Measurements from ENCODE around the gene PEX3.

PEX3 gene

DNA sequence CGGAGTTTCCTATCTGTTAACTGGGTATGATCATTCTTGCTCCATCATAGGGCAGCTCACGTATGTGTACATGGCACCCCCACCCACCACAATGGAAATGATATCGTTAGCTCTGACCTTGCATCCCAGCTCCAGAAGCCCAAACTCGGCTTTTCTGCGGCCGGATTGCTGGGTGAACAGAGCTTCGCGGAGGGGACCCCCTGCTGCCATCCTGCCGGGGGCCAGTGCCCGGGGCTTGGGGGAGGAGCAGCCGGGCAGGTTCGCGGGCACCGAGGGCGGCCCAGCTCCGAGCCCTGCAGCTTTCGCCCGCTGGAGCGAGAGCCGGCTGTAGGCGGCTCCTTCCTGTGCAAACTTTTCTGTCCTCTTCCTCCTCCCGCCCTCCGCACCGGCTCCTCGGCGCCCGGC, 85.9 kb downstream of the PEX3 start:
- H3K9ac ChIP-seq (ENCODE audit: low read length): no peak overlapping the region
- no peaks in the 10 kb centered on the region for H3K9me3 ChIP-seq (ENCODE audit: low read length)
- 0 out of 2 replicates have a peak, but pooled peaks cover 4% of the 10 kb centered on the region for H3K27me3 ChIP-seq (ENCODE audit: insufficient read depth, low read length)
- H2AFZ ChIP-seq (ENCODE audit: low read length): no peak overlapping the region
- H3K4me3 ChIP-seq (ENCODE audit: low read depth, low read length, poor library complexity, severe bottlenecking): peak overlapping the region; percentile 42
- no peaks in the 10 kb centered on the region for H3K36me3 ChIP-seq (ENCODE audit: insufficient read depth, low read length)
- no peak overlapping the region for H3K27ac ChIP-seq (ENCODE audit: low read depth, low read length, poor library complexity, severe bottlenecking)
- no peaks in the 10 kb centered on the region for H3K79me2 ChIP-seq (ENCODE audit: insufficient read depth, low read length)
- no peaks in the 10 kb centered on the region for H3F3A ChIP-seq (ENCODE audit: insufficient read depth, low read length)
- H4K20me1 ChIP-seq (ENCODE audit: insufficient read depth, low read length): no peaks in the 10 kb centered on the region
- H3K9me2 ChIP-seq (ENCODE audit: low read depth, low read length): no peaks in the 10 kb centered on the region
- H3K4me1 ChIP-seq (ENCODE audit: insufficient read depth, low read length, severe bottlenecking): no peaks in the 10 kb centered on the region
- TF ChIP-seq EZH2 (IDR thresholded peaks at IDR 0.05; ENCODE audit: borderline replicate concordance, low read length): no peak
- TF ChIP-seq, protein P1, sequence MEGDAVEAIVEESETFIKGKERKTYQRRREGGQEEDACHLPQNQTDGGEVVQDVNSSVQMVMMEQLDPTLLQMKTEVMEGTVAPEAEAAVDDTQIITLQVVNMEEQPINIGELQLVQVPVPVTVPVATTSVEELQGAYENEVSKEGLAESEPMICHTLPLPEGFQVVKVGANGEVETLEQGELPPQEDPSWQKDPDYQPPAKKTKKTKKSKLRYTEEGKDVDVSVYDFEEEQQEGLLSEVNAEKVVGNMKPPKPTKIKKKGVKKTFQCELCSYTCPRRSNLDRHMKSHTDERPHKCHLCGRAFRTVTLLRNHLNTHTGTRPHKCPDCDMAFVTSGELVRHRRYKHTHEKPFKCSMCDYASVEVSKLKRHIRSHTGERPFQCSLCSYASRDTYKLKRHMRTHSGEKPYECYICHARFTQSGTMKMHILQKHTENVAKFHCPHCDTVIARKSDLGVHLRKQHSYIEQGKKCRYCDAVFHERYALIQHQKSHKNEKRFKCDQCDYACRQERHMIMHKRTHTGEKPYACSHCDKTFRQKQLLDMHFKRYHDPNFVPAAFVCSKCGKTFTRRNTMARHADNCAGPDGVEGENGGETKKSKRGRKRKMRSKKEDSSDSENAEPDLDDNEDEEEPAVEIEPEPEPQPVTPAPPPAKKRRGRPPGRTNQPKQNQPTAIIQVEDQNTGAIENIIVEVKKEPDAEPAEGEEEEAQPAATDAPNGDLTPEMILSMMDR (IDR thresholded peaks at IDR 0.05; ENCODE audit: low read length): no peak
- peak overlapping the region; percentile 61 for H3K4me2 ChIP-seq (ENCODE audit: low read length)

DNA sequence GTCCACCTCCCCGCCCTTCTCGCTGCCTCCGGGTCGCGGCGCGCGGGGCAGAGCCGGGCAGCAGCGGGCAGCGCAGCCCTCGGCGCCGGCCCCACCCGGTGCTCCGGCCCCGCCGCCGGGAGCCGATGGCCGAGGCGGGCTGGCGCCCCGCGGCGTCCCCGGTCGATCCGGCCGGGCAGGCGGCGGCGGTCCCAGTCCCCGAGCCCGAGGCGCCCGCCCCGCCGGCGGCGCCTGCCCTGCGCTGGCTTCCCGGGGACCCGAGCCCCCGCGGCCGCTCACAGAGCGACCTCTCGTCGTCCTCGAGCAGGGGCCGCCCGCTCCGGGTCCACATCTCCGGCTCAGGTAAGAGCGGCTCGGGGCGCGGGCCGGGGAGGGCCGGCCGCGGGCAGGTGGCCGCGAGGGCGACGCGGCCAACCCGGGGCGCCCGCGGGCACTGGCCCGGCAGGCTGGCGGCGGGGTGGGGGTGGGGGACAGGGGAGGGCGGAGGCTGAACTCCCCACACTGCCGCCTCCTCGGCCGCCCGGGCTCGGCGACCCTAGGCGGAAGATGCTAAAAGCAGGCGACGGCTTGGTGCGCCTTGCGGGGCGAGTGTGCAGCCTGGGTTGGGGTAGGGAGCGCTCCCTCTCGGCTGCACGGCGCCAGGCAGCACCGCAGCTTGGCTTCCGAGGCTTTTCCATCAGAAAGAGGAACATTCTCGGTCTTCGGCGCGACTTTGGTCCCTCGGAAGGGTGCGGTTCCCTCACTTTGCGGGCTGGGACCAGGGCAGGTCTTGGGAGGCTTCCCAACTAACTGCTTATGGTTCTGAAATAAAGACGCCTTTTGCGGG, 86.5 kb downstream of the PEX3 start:
- H3K27ac ChIP-seq (ENCODE audit: low read depth, low read length, poor library complexity, severe bottlenecking): no peak overlapping the region
- H3K4me3 ChIP-seq (ENCODE audit: low read depth, low read length, poor library complexity, severe bottlenecking): peak overlapping the region; percentile 58
- no peaks in the 10 kb centered on the region for H3K79me2 ChIP-seq (ENCODE audit: insufficient read depth, low read length)
- H3K36me3 ChIP-seq (ENCODE audit: insufficient read depth, low read length): no peaks in the 10 kb centered on the region
- H3K9me2 ChIP-seq (ENCODE audit: low read depth, low read length): no peaks in the 10 kb centered on the region
- no peaks in the 10 kb centered on the region for H3K9me3 ChIP-seq (ENCODE audit: low read length)
- peak overlapping the region; percentile 37; the same call in 1 of the 2 replicates for H3K9ac ChIP-seq (ENCODE audit: low read length)
- H4K20me1 ChIP-seq (ENCODE audit: insufficient read depth, low read length): no peaks in the 10 kb centered on the region
- peak overlapping the region; percentile 77 for H3K4me2 ChIP-seq (ENCODE audit: low read length)
- TF ChIP-seq, protein P1 (IDR thresholded peaks at IDR 0.05; ENCODE audit: low read length): peak; percentile 15; the same call in 1 of the 2 replicates
- TF ChIP-seq EZH2 (IDR thresholded peaks at IDR 0.05; ENCODE audit: borderline replicate concordance, low read length): no peak
- no peaks in the 10 kb centered on the region for H3K4me1 ChIP-seq (ENCODE audit: insufficient read depth, low read length, severe bottlenecking)
- no peaks in the 10 kb centered on the region for H3F3A ChIP-seq (ENCODE audit: insufficient read depth, low read length)
- no peak overlapping the region for H2AFZ ChIP-seq (ENCODE audit: low read length)
- 0 out of 2 replicates have a peak, but pooled peaks cover 4% of the 10 kb centered on the region for H3K27me3 ChIP-seq (ENCODE audit: insufficient read depth, low read length)

DNA sequence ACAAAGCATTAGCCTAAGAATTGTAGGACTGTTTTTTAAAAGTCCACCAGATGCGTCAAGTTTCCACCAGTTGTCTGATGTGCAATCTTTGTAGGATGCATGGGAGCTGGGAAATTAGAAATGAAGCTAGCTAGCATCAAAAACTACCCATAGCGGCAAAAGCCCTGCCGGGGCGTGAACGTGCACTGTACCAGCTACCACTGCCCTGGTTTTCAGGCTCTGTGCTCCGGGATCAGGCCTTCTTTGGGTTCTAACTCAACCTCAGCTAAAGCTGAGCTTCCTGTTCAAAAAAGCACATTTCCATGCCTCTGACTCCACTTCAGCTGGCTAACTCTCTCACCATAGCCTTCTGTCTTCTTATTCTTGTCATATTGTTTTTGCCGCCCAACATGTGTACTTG, 87.8 kb downstream of the PEX3 start:
- Histone ChIP-seq H3K79me2 (ENCODE audit: insufficient read depth, low read length) (no peaks in the 10 kb centered on the region), H3K9me2 (ENCODE audit: low read depth, low read length) (no peaks in the 10 kb centered on the region), H3K4me3 (ENCODE audit: low read depth, low read length, poor library complexity, severe bottlenecking) (no peak overlapping the region), H3K36me3 (ENCODE audit: insufficient read depth, low read length) (no peaks in the 10 kb centered on the region), H3K27me3 (ENCODE audit: insufficient read depth, low read length) (0 out of 2 replicates have a peak, but pooled peaks cover 4% of the 10 kb centered on the region), H3K4me2 (ENCODE audit: low read length) (no peak overlapping the region), H3K9me3 (ENCODE audit: low read length) (no peaks in the 10 kb centered on the region), H3K4me1 (ENCODE audit: insufficient read depth, low read length, severe bottlenecking) (no peaks in the 10 kb centered on the region), H2AFZ (ENCODE audit: low read length) (no peak overlapping the region), H3K9ac (ENCODE audit: low read length) (no peak overlapping the region), H4K20me1 (ENCODE audit: insufficient read depth, low read length) (no peaks in the 10 kb centered on the region), H3K27ac (ENCODE audit: low read depth, low read length, poor library complexity, severe bottlenecking) (no peak overlapping the region), H3F3A (ENCODE audit: insufficient read depth, low read length) (no peaks in the 10 kb centered on the region)
- TF ChIP-seq, protein P1 (IDR thresholded peaks at IDR 0.05; ENCODE audit: low read length): no peak
- no peak for TF ChIP-seq EZH2 (IDR thresholded peaks at IDR 0.05; ENCODE audit: borderline replicate concordance, low read length)

Data from OCI-LY1 (cell line).